Body of pancreas (tissue), 4 donors: ENCODE results near the gene CDX1. TPM values are rescaled to one million over a fixed set of nuclear protein-coding genes. Genes with fewer than 3 reads are reported as not detected.

Experiments used
- ATAC-seq: fragments of 150-250 bp; one replicate; pipeline ENCODE4 v1.9.1; 2016
- DNase-seq, 4 donors: peaks; one replicate each; pipeline ENCODE4 v3.0.0-alpha.2; 2019
- H3K27ac ChIP-seq, 4 donors: fragments of 200-600 bp; sonication (generic); 1 replicate in 3 of 4; 2 replicates in 1 of 4; pipeline versions ENCODE4 v1.5.1 to v1.6.1; 2016 to 2019; ENCODE audit warnings: mild to moderate bottlenecking in 1 of 4, mixed read lengths in 1 of 4, moderate library complexity in 1 of 4
- H3K27me3 ChIP-seq, 2 donors: fragments of 200-600 bp; sonication (generic); one replicate each; pipeline ENCODE4 v1.6.0; 2016; ENCODE audit warnings: mild to moderate bottlenecking in 1 of 2
- H3K36me3 ChIP-seq, 2 donors: fragments of 200-600 bp; sonication (generic); replicated peaks in 1 of 2; 2 replicates each; pipeline ENCODE4 v1.5.1; 2016; ENCODE audit warnings: low read depth in 2 of 2; ENCODE audit not compliant: insufficient read depth in 1 of 2
- H3K4me1 ChIP-seq: fragments of 200-600 bp; sonication (generic); one replicate; pipeline ENCODE4 v1.6.0; 2016
- H3K4me3 ChIP-seq, 2 donors: fragments of 200-600 bp; sonication (generic); 1 replicate in 1 of 2; 2 replicates in 1 of 2; pipeline ENCODE4 v1.5.1; 2016 to 2019
- H3K9me3 ChIP-seq, 3 donors: fragments of 200-600 bp; sonication (generic); 1 replicate in 2 of 3; 2 replicates in 1 of 3; pipeline ENCODE4 v1.5.1; 2016
- CTCF ChIP-seq, 7 experiments: fragments of 450-650 bp in 4 of 7; fragments of 200-600 bp in 3 of 7; sonication (generic) in 3 of 7; IDR thresholded peaks; one replicate each; pipeline ENCODE4 v1.5.1; 2016 to 2019; ENCODE audit warnings: antibody characterized with exemption in 7 of 7
- POLR2A ChIP-seq, 3 donors: fragments of 450-650 bp; IDR thresholded peaks; one replicate each; pipeline ENCODE4 v1.6.1; 2016; ENCODE audit warnings: antibody characterized with exemption in 3 of 3, mild to moderate bottlenecking in 2 of 3
- WGBS, 2 donors: methylation state at CpG; one replicate each; pipeline ENCODE4 v1.1.5; 2017; 5-methylcytosine and 5-hydroxymethylcytosine counted together
- intact Hi-C: fragments of 100-400 bp; cut with DNase I; formaldehyde crosslinking; loops from one replicate; pipeline ENCODE4 v1.15.1; 2023
- total RNA-seq, 2 donors: library from RNA; depleted of rRNA; stranded (reverse); fragments of >200 nt; gene quantifications; one replicate each; pipeline ENCODE4 v1.1.0, GENCODE V29; 2016

Gene CDX1
- total RNA-seq, 2 donors from 2014 or later = not detected

GRCh38 chr5:150157168-150157567 lies 9.4 kb upstream of the CDX1 start:
- no peaks in the 10 kb centered on the region for H3K4me1 ChIP-seq
- H3K36me3 ChIP-seq = no peaks in the 10 kb centered on the region
- H3K9me3 ChIP-seq = no peaks in the 10 kb centered on the region
- no peaks in the 10 kb centered on the region for H3K27me3 ChIP-seq
- H3K4me3 ChIP-seq = no peak overlapping the region
- peak overlapping the region in 1 of 4 donors; percentile 39 for H3K27ac ChIP-seq
- ATAC-seq (no peak), DNase-seq (no peak)
- WGBS, 2 donors = 80 to 82% methylated on average over 3 of the region's 3 CpGs
- intact Hi-C loops = loop anchor here (10.0 kb wide), 1 partner anchor 278 kb away; no protein-coding TSS in a partner anchor
- TF ChIP-seq POLR2A (IDR thresholded peaks at IDR 0.05) (no peak), CTCF (IDR thresholded peaks at IDR 0.05) (no peak)

GRCh38 chr5:150158170-150158949 lies 8.2 kb upstream of the CDX1 start:
- no peak for ATAC-seq
- intact Hi-C loops = loop anchor here (10.0 kb wide), 1 partner anchor 276 kb away; no protein-coding TSS in a partner anchor
- TF ChIP-seq CTCF (IDR thresholded peaks at IDR 0.05) (no peak), POLR2A (IDR thresholded peaks at IDR 0.05) (no peak)

GRCh38 chr5:150159031-150159430 lies 7.5 kb upstream of the CDX1 start:
- TF ChIP-seq CTCF (IDR thresholded peaks at IDR 0.05) (no peak), POLR2A (IDR thresholded peaks at IDR 0.05) (no peak)
- no peak for ATAC-seq
- H3K27ac ChIP-seq = peak overlapping the region in 1 of 4 donors; percentile 39
- no peak for DNase-seq
- intact Hi-C loops = loop anchor here (10.0 kb wide), 1 partner anchor 276 kb away; no protein-coding TSS in a partner anchor
- no peaks in the 10 kb centered on the region for H3K36me3 ChIP-seq
- no peaks in the 10 kb centered on the region for H3K9me3 ChIP-seq
- H3K4me1 ChIP-seq = no peaks in the 10 kb centered on the region
- 69 to 77% methylated on average over 5 to 6 of the region's 6 CpGs for WGBS, 2 donors
- no peak overlapping the region for H3K4me3 ChIP-seq
- no peaks in the 10 kb centered on the region for H3K27me3 ChIP-seq

More at GRCh38 chr5:150158170-150158949, 8.2 kb upstream of the CDX1 start:
- no peak for DNase-seq
- Histone ChIP-seq H3K4me3 (no peak overlapping the region), H3K9me3 (no peaks in the 10 kb centered on the region), H3K4me1 (no peaks in the 10 kb centered on the region), H3K27ac (peak overlapping the region in 1 of 4 donors; percentile 39), H3K36me3 (no peaks in the 10 kb centered on the region), H3K27me3 (no peaks in the 10 kb centered on the region)
- WGBS, 2 donors = 51 to 54% methylated on average over 8 to 12 of the region's 12 CpGs

- H3K27me3 ChIP-seq = no peaks in the 10 kb centered on the region
- WGBS, 2 donors = 66 to 76% methylated on average over 2 to 8 of the region's 9 CpGs
- peak; percentile 24 for ATAC-seq
- peak overlapping the region in 1 of 4 donors; percentile 39 for H3K27ac ChIP-seq
- no peaks in the 10 kb centered on the region for H3K36me3 ChIP-seq
- intact Hi-C loops = loop anchor here (10.0 kb wide), 2 partner anchors 185 to 275 kb away; no protein-coding TSS in a partner anchor
- TF ChIP-seq CTCF (IDR thresholded peaks at IDR 0.05) = no peak
- TF ChIP-seq POLR2A (IDR thresholded peaks at IDR 0.05) = no peak
- DNase-seq = peak in 3 of 4 donors; percentile 22 to 34 (median 25)
- H3K9me3 ChIP-seq = no peaks in the 10 kb centered on the region
- no peak overlapping the region for H3K4me3 ChIP-seq
- no peaks in the 10 kb centered on the region for H3K4me1 ChIP-seq
These were observed 6.8 kb upstream of the CDX1 start for GRCh38 chr5:150159741-150160179.
